ENCODE measurements around the gene KCNC3. TPM values are rescaled to one million over a fixed set of nuclear protein-coding genes. Genes with fewer than 3 reads are reported as not detected.

The KCNC3 gene
- total and polyA plus RNA-seq, 2 donors (not counting 3 experiments of a cell fraction or from before 2014, with no cell fraction given): 0.22 to 0.91 TPM

DNA sequence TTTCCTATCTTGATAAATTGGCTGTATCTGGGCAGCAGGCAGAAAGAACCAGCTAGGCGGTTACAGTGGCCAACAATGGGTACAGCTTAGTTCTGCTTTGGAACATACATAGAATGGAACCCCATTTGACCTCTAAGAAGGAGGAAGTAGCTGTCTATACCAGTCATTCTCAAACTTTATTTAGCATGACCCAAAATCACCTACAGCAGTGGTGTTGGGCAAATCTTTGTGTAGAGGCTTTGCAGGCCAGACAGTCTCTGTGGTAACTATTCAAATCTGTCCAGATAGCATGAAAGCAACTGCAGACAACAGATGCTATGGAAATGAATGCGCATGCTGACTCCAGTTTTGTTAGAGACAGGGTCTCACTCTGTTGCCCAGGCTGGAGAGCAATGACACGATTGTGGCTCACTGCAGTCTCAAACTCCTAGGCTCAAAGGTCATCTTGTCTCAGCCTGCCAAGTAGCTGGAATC lies 12.0 kb upstream of the KCNC3 start:
- DNase-seq (ENCODE audit: low read depth, low spot score): no peak
- Histone ChIP-seq H3K9me1 (replicated peaks; ENCODE audit: control insufficient read depth, extremely low read depth, insufficient read depth, low read length) (no peaks in the 10 kb centered on the region), H3K27me3 (ENCODE audit: control insufficient read depth in 2 of 2, insufficient read depth in 2 of 2, low read length in 2 of 2) (no peaks in the 10 kb centered on the region), H3K4me3 (replicated peaks in 1 of 3; ENCODE audit: insufficient read depth in 1 of 3, low read depth in 1 of 3, low read length in 3 of 3) (no peak overlapping the region), H3K27ac (ENCODE audit: insufficient read depth, low read depth, low read length) (no peak overlapping the region), H3K9ac (replicated peaks; ENCODE audit: extremely low read depth, insufficient read depth, low read length) (no peak overlapping the region), H3K4me1 (ENCODE audit: control insufficient read depth, extremely low read depth, insufficient read depth, low read length) (no peaks in the 10 kb centered on the region), H3K4me2 (ENCODE audit: insufficient read depth, low read length) (no peak overlapping the region), H2AFZ (ENCODE audit: low read depth, low read length) (no peak overlapping the region), H4K20me1 (replicated peaks; ENCODE audit: control insufficient read depth, extremely low read depth, insufficient read depth, low read length) (no peaks in the 10 kb centered on the region), H3K79me2 (ENCODE audit: control insufficient read depth, insufficient read depth, low read length) (no peaks in the 10 kb centered on the region), H3K9me3 (replicated peaks; ENCODE audit: control insufficient read depth, insufficient read depth, low read length) (no peaks in the 10 kb centered on the region), H3K36me3 (ENCODE audit: control insufficient read depth in 2 of 2, extremely low read depth in 1 of 2, insufficient read depth in 2 of 2, low read length in 2 of 2) (no peaks in the 10 kb centered on the region)
- TF ChIP-seq, protein P1, sequence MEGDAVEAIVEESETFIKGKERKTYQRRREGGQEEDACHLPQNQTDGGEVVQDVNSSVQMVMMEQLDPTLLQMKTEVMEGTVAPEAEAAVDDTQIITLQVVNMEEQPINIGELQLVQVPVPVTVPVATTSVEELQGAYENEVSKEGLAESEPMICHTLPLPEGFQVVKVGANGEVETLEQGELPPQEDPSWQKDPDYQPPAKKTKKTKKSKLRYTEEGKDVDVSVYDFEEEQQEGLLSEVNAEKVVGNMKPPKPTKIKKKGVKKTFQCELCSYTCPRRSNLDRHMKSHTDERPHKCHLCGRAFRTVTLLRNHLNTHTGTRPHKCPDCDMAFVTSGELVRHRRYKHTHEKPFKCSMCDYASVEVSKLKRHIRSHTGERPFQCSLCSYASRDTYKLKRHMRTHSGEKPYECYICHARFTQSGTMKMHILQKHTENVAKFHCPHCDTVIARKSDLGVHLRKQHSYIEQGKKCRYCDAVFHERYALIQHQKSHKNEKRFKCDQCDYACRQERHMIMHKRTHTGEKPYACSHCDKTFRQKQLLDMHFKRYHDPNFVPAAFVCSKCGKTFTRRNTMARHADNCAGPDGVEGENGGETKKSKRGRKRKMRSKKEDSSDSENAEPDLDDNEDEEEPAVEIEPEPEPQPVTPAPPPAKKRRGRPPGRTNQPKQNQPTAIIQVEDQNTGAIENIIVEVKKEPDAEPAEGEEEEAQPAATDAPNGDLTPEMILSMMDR (IDR thresholded peaks at IDR 0.05; ENCODE audit: extremely low read depth in 1 of 2, insufficient read depth in 1 of 2, low read depth in 1 of 2, low read length in 2 of 2): no peak
- TF ChIP-seq POLR2AphosphoS5 (IDR thresholded peaks at IDR 0.05; ENCODE audit: insufficient read depth, low read depth, low read length) (no peak), POLR2A (IDR thresholded peaks at IDR 0.05; ENCODE audit: low read depth, low read length) (no peak), MAX (IDR thresholded peaks at IDR 0.05; ENCODE audit: insufficient read depth, insufficient read length) (no peak), MYC (IDR thresholded peaks at IDR 0.05; ENCODE audit: low read depth, low read length) (no peak), EZH2 (IDR thresholded peaks at IDR 0.05; ENCODE audit: borderline replicate concordance, low read depth, low read length, severe bottlenecking) (no peak), GATA2 (IDR thresholded peaks at IDR 0.05; ENCODE audit: insufficient read depth, insufficient read length, low read depth, low read length) (no peak), JUN (IDR thresholded peaks at IDR 0.05; ENCODE audit: borderline replicate concordance, insufficient read depth, insufficient read length, low read depth) (no peak), FOS (IDR thresholded peaks at IDR 0.05; ENCODE audit: borderline replicate concordance, insufficient read depth, low read length) (no peak)
- dilution Hi-C loops (cut with MboI; ENCODE audit: extremely low pct_ligation_motif_present, low sequenced_read_pairs) (no loop called here), intact Hi-C loops (cut with micrococcal nuclease) (no loop called here)
- FAIRE-seq: no peak
- CTCF ChIA-PET: interaction anchor here (1.6 kb wide), 1 partner anchor 16 kb away, joined by 6 read pairs; no protein-coding TSS in a partner anchor
- no TSS peak for BruUV-seq (replicated peaks)
- POLR2A ChIA-PET: no interaction called here

Measured in endothelial cell of umbilical vein (primary cell).